GM12864 (cell line): ENCODE measurements around the gene TUBG2.
A peak's percentile ranks its signal among the peaks of the same experiment; 100 is the strongest.
"Not testable (repeated sequence)": the region's sequence is repeated elsewhere in the genome, so short reads cannot be mapped to it uniquely, and the experiment has no call there.

Source experiments
- DNase-seq: peaks from one replicate; pipeline ENCODE4 v3.0.0-alpha.2; 2011; ENCODE audit warnings: low read depth
- H3K4me3 ChIP-seq: 2 replicates; pipeline ENCODE4 v1.5.1; 2011; ENCODE audit warnings: mild to moderate bottlenecking, low read depth, low read length, control low read depth
- TF ChIP-seq, protein P1 (sequence below): IDR thresholded peaks from 2 replicates; pipeline ENCODE4 v1.5.1; 2011; ENCODE audit warnings: low read depth, mild to moderate bottlenecking, moderate library complexity, low read length, control low read depth, inconsistent platforms; ENCODE audit errors: missing control alignments

The TUBG2 gene

DNA sequence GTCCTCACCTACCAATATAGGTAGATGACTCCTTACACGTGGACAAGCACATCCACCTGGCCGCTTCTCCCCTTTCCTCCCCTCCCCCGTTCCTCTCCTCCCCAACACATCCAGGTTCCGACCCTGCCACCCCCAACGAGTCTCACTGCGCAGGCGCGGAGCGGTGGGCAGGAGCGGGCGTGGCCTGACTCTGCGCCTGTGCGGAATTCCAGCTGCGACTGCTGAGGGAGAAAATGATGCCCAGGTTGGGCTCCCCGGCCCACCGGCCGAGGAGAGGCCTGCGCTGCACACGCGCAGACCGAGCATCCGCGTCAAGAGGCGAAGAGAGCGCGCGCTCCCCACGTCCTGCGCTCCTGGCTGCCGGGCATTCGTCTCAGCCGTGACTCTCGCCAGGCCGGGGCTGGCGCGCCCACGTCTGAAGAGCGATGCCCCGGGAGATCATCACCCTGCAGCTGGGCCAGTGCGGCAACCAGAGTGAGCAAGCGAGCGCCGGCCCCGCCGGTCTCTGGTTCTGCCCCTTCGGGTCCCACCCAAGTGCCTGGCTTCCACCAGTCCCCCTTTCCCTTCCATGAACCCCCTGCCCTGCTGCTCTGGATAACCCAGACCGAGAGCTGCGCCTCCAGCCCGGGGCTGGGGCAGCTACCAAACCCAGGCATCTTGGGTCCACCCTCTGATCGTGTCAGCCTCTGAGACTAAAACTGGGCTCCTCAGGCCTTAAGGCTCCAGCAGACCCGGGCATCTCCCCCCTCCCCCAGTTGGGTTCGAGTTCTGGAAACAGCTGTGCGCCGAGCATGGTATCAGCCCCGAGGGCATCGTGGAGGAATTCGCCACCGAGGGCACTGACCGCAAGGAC is at the start of gene TUBG2:
TUBG2 (plus strand) TSS at position 206 of the 853 bp plus-strand sequence; CDS start at position 426, 220 bp downstream.
- peak within 1 kb of the TSS; percentile 58 for H3K4me3 ChIP-seq
- no peak for DNase-seq
- TF ChIP-seq, protein P1, sequence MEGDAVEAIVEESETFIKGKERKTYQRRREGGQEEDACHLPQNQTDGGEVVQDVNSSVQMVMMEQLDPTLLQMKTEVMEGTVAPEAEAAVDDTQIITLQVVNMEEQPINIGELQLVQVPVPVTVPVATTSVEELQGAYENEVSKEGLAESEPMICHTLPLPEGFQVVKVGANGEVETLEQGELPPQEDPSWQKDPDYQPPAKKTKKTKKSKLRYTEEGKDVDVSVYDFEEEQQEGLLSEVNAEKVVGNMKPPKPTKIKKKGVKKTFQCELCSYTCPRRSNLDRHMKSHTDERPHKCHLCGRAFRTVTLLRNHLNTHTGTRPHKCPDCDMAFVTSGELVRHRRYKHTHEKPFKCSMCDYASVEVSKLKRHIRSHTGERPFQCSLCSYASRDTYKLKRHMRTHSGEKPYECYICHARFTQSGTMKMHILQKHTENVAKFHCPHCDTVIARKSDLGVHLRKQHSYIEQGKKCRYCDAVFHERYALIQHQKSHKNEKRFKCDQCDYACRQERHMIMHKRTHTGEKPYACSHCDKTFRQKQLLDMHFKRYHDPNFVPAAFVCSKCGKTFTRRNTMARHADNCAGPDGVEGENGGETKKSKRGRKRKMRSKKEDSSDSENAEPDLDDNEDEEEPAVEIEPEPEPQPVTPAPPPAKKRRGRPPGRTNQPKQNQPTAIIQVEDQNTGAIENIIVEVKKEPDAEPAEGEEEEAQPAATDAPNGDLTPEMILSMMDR: no peak

DNA sequence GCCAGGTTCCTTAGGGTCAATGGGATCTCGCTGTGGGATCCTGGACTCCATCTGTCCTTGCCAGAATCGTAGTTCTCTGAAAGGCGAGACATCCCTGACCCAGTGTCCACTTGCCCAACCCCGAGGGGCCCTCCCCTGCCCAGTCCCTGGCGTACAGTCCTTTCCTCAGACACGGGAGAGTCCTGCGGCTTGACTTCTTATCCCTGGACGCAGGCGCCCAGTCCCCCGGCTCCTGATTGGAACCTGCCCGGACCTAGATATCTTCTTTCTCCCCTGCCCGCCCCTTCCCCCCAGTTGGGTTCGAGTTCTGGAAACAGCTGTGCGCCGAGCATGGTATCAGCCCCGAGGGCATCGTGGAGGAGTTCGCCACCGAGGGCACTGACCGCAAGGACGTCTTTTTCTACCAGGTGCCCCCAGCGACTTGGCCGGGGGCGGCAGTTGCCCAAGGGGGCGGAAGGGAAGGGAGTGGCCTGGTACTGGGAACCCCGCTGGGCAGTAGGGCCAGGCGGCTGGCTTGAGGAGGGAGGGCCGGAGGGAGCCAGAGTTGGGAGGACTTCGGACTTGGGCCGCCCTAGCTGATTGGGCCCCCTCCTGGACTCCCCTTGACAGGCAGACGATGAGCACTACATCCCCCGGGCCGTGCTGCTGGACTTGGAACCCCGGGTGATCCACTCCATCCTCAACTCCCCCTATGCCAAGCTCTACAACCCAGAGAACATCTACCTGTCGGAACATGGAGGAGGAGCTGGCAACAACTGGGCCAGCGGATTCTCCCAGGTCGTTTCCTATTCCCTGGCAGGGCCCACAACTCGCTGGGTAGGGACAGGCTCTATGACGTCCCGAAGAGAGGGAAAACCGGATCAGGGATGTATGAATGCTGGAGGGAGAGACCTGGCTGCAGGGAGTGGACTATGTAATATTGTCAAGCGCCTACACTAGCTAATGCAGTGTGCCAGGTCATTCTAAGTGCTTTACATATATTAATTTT is 49.0 kb upstream of the TUBG2 start:
- not testable (repeated sequence) for DNase-seq
- H3K4me3 ChIP-seq: peak overlapping the region; percentile 94

DNA sequence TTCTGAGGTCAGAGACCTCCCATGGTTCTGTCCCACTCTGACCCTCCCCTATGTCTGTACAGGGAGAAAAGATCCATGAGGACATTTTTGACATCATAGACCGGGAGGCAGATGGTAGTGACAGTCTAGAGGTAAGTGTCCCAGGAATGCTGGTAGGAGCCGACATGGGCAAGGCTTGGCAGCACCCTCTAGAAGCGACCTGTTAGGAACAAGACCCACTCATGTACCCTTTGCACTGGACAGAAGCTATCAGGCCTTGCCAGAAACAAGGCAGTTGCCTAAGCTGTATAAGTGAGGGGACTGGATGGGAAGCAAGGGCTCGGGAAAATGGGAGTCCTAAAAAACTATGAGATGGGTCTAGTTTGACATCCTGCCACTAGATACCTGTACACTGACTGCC is 47.1 kb upstream of the TUBG2 start:
- no peak for DNase-seq
- H3K4me3 ChIP-seq: no peak overlapping the region
- TF ChIP-seq, protein P1: no peak

DNA sequence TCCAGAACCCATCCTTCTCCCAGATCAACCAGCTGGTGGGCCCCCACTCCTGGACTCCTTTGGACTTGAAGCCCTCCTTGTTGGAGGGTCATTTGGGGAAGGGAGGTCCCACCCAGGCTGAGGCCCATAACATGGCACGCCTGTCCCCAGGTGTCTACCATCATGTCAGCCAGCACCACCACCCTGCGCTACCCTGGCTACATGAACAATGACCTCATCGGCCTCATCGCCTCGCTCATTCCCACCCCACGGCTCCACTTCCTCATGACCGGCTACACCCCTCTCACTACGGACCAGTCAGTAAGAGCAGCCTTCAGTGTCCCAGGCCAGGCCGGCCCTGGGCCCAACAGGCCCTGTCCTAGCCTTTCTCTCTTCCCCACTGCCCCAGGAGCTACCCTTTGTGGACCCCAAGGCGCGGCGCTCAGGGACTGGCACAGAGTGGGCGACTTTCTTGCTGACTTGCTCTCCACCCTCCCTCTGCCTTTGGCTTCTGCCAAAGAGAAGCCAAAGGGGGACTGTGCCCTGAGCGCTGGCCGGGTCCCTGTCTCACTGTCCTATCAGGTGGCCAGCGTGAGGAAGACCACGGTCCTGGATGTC is 45.3 kb upstream of the TUBG2 start:
- no peak overlapping the region for H3K4me3 ChIP-seq
- TF ChIP-seq, protein P1: no peak
- no peak for DNase-seq

DNA sequence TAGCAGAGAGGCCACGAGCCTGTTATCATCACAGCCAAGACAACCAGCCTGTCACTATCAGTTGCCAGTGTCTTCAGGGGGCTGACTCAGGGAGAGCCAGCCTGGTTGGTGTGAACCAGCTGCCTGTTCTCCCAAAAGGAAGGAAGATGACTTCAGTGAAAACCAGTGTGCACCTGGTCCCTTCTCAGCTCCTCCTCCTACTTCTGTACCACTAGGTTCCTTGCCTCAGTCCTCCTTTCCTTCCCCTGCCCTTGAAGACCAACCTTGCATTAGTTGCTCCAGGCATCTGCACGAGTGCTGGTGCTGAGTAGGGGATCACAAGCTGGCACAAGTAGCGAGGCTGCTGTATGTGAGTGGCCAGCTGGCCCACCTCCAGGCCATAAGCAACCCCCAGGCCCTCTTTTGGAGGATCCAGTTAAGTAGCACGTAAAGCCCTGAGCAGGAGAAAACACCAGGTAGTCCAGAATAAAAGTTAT is 41.1 kb upstream of the TUBG2 start:
- TF ChIP-seq, protein P1: no peak
- peak; percentile 47 for DNase-seq
- H3K4me3 ChIP-seq: peak overlapping the region; percentile 49

DNA sequence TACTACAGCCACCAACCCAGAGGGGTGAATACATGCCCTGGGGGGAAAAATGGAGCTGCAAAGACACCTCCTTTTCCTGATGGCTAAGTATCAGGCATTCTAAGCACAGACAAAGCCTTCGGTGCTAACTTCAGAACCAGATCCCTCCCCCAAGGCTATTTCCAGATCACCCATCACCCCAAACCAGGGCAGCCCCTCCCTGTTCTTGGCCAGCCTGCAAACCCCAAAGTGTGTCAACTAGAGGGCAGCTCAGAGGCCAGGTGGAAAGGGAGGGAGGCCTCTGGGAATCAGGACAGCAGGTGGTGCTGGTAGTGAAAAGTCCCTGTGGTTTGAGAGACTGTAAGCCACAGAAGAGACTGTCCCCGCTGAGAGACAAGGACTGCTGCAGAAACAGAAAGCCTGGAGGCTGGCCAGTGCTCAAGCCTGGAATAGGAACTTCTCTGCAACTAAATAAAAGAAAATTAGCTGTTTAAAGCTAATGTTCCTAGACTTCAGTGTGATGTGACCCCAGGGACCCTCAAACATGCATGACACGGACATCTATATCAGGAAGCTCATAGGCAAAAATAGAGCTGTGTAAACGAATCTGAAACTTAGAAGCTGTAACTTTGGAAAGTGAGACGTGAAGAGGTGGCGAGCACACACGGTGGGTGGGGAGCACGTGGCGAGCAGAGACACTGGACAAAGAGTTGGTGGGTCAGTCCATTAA is 40.5 kb upstream of the TUBG2 start:
- peak; percentile 94 for DNase-seq
- TF ChIP-seq, protein P1: peak; percentile 29
- H3K4me3 ChIP-seq: peak overlapping the region; percentile 49; the same call in 1 of the 2 replicates

DNA sequence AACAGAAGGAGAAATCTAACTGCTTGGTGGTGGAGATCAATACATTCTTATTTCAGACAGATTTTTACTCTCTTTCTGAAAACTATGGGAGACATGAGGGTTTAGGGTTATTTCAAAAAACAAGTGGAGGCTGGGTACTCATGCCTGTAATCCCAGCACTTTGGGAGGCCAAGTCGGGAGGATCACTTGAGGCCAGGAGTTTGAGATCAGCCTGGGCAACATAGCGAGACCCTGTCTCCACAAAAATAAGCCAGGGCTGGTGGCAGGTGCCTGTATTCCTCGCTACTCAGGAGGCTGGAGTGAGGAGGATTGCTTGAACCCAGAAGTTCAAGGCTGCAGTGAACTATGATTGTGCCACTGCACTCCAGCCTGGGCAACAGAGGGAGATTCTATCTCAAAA is 37.1 kb upstream of the TUBG2 start:
- H3K4me3 ChIP-seq, DNase-seq: not testable (repeated sequence)
